Limb (tissue), 2 donors: ENCODE results near the gene WDR73.
"Not testable (repeated sequence)": the region's sequence is repeated elsewhere in the genome, so short reads cannot be mapped to it uniquely, and the experiment has no call there.

ENCODE experiments used
- DNase-seq, 2 donors: peaks; one replicate each; pipeline ENCODE4 v3.0.0-alpha.2; 2016; ENCODE audit errors: extremely low spot score in 2 of 2

The WDR73 gene

GRCh38 chr15:84658080-84658787 lies 4.2 kb upstream of the WDR73 start, which contains the start of gene NMB:
TSS of gene NMB (minus strand) at chr15:84658199. CDS start at chr15:84658152, 47 bp downstream.
- DNase-seq = peak; percentile 53 to 84

- no peak for DNase-seq
Observed at GRCh38 chr15:84657748-84658079, 3.6 kb upstream of the WDR73 start.

- no peak for DNase-seq
Observed at GRCh38 chr15:84656972-84657371, 2.9 kb upstream of the WDR73 start.

GRCh38 chr15:84654689-84655453 lies 788 bp upstream of the WDR73 start:
- peak; percentile 81 to 83 for DNase-seq

GRCh38 chr15:84653584-84653909 lies 536 bp downstream of the WDR73 start:
- no peak for DNase-seq

- no peak for DNase-seq
Observed at GRCh38 chr15:84649706-84650105, 4.4 kb downstream of the WDR73 start.

- DNase-seq = no peak
Observed at GRCh38 chr15:84648539-84648938, 5.5 kb downstream of the WDR73 start.

GRCh38 chr15:84647726-84648125 lies 6.4 kb downstream of the WDR73 start:
- no peak for DNase-seq

GRCh38 chr15:84645997-84646396 lies 8.1 kb downstream of the WDR73 start:
- DNase-seq = no peak

GRCh38 chr15:84645496-84645895 lies 8.6 kb downstream of the WDR73 start:
- DNase-seq = no peak

- DNase-seq = no peak
Observed at GRCh38 chr15:84643838-84644237, 10.2 kb downstream of the WDR73 start.

GRCh38 chr15:84642640-84643039 lies 11.4 kb downstream of the WDR73 start:
- not testable (repeated sequence) for DNase-seq

- not testable (repeated sequence) for DNase-seq
Observed at GRCh38 chr15:84641871-84642270, 12.2 kb downstream of the WDR73 start.

GRCh38 chr15:84638103-84638502 lies 16.0 kb downstream of the WDR73 start:
- DNase-seq = no peak

- DNase-seq = no peak
Observed at GRCh38 chr15:84634228-84634837, 19.8 kb downstream of the WDR73 start.

GRCh38 chr15:84633311-84634227 lies 20.5 kb downstream of the WDR73 start:
- peak; percentile 47 to 85 for DNase-seq

- DNase-seq = no peak
Observed at GRCh38 chr15:84631706-84632272, 22.3 kb downstream of the WDR73 start.

- no peak for DNase-seq
Observed at GRCh38 chr15:84629033-84629432, 25.1 kb downstream of the WDR73 start.

- no peak for DNase-seq
Observed at GRCh38 chr15:84625123-84625522, 29.0 kb downstream of the WDR73 start.

- no peak for DNase-seq
Observed at GRCh38 chr15:84624359-84624758, 29.7 kb downstream of the WDR73 start.

- no peak for DNase-seq
Observed at GRCh38 chr15:84621358-84621979, 32.6 kb downstream of the WDR73 start.
